Germinal center (tissue), 1 donor: ENCODE results near the gene MYH14.

Experiments used
- DNase-seq: peaks from one replicate; pipeline ENCODE4 v3.0.0; 2012; ENCODE audit warnings: mixed read lengths, low spot score

Gene MYH14

DNA sequence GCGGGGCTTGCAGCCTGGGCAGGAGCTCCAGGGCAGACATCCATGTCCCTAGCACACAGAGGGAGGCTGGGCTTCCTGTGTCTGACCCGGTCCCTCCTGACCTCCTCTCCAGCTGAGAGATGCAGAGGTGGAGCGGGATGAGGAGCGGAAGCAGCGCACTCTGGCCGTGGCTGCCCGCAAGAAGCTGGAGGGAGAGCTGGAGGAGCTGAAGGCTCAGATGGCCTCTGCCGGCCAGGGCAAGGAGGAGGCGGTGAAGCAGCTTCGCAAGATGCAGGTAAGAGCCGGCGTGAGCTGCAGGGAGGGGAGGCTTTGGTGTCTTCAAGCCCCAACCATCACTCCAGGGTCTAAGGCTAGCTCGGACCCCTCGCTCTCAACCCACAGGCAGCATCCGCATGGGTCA is 87.4 kb downstream of the MYH14 start:
- no peak for DNase-seq

DNA sequence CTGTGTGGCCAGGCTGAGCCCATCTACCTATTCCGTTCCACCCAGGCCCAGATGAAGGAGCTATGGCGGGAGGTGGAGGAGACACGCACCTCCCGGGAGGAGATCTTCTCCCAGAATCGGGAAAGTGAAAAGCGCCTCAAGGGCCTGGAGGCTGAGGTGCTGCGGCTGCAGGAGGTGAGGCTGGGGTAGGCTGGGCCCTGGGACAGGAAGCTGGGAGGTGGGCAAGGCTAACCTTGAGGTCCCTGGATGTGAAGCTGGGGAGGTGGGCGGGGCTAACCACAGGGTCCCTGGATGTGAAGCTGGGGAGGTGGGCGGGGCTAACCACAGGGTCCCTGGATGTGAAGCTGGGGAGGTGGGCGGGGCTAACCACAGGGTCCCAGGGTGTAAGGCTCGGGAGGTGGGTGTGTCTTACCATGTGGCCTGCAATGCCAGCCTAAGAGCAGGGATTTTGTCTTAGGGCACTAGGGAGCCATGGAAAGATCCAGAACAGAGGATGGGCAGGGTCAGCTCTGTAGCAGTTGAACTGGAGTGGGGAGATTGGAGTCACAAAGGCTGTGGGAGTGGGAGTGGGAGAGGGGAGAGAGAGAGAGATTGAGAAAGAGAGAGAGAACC is 88.9 kb downstream of the MYH14 start:
- no peak for DNase-seq

DNA sequence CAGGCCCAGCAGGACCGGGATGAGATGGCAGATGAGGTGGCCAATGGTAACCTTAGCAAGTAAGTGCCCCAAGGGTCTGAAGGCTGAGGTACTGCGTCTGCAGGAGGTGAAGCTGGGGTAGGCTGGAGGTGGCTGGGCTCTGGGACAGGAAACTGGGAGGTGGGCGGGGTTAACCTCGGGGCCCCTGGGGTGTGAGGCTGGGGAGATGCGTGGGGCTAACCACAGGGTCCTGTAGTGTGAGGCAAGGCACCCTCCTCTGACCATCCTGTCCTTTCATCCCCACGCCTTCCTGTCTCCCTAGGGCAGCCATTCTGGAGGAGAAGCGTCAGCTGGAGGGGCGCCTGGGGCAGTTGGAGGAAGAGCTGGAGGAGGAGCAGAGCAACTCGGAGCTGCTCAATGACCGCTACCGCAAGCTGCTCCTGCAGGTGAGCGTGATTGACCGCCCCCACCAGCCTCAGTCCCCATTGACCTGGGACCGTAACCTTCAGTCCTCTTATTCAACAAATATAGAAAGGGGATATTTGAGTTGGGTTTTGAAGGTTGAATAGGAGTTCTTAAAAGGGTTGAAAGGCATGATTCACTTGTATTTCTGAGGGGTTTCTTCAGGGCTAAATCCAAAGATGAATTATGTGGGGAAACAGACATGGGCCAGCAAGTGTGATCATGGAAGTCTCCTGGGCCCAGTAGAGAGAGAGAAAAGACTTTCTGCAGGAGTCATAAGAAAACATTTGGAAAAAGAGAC is 90.0 kb downstream of the MYH14 start:
- DNase-seq, result no peak

DNA sequence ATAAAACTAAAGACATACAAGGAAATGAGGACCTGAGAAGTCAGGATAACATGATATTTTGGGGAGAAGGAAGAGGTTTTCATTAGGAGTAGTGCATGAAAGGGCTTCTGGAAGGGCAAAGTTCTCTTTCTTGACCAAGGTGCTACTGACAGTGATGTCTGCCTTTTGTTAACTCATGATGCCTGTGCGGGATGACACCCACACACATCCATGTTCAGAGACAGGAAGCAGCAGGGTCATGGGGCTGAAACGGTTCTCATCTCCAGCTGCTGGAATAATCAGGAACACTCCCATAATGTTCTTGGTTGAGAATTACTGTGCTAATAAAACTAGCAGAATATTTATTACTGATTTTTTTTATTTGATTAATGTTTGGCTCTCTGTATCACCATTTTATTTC is 96.6 kb downstream of the MYH14 start:
- DNase-seq, result no peak

DNA sequence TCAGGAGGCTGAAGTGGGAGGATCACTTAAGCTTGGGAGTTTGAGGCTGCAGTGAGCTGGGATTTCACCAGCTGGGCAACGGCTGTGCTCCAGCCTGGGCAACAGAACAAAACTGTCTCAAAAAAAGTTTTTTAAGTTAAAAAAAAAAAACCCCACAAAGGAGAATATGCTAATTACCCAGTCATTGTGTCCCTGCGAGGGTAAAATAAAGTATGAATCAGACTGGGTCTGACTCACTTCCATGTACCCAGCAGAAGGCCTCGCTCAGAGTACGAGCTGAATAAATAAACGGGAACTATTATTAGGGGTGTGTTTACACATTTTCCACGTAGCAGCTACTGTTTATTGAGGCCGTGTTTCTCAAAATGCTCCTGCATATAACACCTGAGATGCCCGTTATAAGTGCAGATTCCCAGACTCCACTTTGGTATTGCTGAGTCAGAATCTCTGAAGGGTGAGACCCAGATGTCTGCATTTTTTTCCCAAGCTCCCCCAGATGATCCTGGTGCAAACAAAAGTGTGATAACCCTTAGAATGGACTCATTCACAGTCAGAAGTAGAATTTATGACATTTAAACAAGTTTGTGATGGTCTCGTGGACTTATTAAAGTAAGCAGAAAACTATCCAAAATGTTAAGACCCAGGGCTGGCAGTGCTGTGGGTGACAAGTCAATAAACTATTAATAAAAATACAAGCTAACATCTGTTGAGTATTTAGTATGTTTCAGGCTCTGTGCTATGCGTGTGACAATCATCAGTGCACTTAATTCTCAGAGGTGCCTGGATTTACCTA is 97.6 kb downstream of the MYH14 start:
- no peak for DNase-seq

DNA sequence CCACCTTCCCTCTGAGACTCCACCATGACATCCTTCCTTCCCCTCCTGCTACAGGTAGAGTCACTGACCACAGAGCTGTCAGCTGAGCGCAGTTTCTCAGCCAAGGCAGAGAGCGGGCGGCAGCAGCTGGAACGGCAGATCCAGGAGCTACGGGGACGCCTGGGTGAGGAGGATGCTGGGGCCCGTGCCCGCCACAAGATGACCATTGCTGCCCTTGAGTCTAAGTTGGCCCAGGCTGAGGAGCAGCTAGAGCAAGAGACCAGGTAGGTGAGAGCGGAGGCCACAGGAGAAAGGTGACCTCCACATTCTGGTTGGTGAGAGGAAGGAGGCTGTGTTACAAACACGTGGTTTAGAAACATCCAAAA is 98.2 kb downstream of the MYH14 start:
- DNase-seq, result no peak

DNA sequence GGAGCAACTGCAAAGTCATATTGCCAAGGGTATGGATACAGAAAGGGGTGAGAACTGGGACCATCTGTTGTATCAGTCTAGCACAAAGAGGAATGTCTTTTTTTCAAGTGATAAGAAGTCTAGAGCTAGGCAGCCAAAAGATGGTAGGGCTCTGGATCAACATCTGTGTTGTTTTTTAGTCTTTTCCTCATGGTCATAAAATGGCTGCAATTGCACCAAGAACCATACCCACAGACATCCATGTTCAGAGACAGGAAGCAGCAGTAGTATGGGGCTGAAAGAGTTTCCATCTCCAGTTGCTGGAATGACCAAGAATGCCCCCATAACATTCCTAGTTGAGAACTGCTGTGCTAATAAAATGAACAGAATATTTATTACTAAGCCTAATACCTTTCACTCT is 100.1 kb downstream of the MYH14 start:
- no peak for DNase-seq

DNA sequence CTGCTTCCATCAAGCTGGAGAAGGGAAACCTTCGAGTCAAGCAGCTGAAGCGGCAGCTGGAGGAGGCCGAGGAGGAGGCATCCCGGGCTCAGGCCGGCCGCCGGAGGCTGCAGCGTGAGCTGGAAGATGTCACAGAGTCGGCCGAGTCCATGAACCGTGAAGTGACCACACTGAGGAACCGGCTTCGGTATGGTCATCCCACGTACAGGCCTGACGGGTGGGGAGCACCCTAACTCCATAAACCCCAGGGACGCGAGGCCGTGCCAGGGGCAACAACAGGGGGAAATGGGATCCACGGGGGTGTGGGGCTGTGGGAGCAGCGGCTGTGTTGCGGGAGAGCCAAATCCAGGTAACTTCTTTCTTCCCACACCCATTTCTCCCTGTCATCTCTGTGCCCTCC is 105.6 kb downstream of the MYH14 start:
- no peak for DNase-seq

DNA sequence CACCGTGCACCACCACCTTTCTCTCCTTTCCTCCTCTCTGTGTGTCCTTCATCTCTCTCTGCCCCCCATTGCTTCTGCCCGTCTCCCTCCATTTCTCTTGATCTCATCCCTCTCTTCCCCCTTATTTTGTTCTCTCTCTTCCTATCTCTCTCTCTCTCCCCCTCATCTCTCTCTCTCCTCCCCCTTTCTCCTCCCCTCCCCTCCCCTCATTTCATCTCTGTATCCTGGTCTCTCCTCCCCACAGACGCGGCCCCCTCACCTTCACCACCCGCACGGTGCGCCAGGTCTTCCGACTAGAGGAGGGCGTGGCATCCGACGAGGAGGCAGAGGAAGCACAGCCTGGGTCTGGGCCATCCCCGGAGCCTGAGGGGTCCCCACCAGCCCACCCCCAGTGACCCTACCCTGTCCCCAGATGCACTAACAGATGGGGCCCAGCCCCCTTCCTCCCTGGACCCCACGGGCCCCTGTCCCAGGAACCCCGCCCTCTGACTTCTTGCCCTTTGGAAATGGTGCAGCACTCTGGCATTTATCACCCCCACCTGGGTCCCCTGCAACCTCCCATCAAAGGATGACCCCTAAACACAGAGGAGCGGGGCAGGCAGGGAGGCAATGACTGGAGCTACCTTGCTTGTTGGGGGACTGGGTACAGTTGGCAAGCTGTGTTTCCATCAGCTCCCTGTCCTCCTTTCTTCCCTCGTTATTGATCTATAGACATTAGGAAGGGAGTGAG is 106.1 kb downstream of the MYH14 start:
- DNase-seq, result no peak

DNA sequence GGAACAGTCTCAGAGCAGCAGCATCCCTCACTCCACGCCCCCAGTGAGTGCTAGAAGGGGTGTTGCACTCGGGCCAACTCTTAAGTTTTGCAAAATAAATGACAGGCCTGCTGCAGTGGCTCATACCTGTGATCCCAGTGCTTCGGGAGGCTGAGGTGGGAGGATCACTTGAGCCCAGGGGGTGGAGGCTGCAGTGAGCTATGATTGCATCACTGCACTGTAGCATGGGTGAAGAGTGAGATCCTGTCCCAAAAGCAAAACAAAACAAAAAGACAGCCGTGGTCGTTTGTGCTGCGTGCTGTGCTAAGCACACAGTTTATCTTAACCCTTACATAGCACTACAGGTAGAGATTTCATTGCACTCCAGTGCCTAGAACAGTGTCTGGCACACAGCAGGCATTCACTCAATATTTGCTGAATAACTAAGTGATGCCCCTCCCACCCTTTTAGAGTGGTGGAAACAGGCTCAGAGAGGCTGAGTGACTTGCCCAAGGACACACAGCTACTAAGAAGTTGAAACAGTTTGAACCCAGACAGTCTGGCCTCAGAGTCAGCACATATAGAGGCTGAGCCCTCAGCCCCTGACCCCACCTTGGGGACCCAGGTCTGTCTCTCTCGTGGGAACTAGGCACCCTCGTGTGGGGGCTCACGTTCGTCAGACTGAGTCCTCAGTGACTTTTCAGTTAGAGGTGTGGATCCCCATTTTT is 107.5 kb downstream of the MYH14 start:
- DNase-seq, result no peak

DNA sequence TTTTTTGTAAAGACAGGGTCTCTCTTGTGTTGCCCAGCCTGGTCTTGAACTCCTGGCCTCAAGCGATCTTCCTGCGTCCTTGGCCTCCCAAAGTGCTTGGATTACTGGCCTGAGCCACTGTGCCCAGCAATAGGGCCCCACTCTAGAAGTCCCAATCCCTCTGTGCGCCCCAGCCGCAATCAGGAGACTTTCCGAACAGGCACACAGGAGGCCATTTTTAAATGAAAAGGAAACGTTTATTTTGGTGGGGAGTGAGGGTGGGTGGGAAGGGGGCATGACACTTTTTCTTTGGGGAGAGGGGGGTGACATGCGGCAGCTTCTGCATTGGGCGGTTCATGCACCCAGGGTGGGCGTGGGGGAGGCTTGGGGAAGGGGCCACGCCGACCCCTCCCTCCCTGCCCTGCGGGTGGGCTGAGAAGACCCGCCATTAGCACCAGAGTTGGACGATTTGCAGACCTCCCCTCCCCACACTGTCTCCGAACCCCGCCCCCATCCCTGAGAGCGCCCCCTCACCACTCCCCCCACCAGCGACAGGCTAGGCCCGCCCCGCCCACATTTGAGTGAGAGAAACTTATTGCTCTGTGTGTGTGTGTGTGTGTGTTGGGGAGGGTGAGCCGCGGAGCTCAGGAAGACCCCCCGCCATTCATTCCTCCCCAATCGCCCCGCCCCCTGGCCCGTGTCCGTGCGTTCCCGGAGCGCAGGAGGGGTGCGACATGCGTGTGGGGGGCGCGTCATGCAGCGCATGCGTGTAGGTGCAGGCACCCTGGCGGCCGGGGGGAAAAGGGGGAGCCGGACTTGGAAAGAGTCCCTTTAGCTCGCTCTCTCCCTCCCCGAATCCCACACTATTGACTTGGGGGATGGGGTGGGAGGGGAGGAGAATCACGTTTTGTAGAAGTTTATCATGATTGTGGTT is 108.6 kb downstream of the MYH14 start:
- no peak for DNase-seq

DNA sequence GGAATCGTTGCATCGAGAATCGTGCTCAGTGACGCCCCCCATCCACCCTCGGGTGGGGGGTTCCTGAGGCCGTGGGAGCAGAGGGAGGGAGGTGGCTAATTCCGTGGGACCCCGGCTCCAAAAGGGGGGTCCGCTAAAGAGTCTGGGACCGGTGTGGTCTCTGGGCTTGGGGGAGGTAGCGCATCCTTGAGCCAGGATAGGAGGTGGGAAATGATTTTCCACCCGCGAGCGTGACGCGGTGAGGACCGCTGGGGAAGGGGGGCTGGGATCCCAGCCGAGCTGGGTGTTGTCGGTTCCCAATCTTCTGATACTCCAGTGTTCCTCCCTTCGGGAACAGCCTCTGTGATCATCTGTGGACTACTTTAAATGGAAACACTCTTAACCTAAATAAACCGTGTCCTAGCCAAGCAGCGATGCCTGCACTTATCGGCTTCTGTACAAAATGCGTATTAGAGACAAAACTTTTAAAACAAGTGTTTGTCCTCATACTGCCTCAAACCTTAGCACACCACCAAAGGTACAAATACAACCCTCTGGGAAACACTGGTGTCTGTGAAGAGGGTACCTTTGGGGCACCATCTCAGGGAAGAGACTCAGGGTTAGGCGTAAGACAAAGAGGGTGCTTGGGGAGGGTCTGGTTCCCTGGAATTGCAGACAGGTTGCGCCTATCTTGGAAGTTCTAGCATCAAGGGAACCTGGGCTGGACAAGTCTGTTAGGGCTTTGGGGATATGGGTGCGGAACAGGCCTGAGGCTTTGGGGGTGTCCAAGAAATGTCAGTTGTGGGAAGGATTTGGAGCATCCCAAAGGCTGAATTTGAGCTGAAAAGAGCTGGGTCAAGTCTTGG is 109.8 kb downstream of the MYH14 start:
- no peak for DNase-seq

DNA sequence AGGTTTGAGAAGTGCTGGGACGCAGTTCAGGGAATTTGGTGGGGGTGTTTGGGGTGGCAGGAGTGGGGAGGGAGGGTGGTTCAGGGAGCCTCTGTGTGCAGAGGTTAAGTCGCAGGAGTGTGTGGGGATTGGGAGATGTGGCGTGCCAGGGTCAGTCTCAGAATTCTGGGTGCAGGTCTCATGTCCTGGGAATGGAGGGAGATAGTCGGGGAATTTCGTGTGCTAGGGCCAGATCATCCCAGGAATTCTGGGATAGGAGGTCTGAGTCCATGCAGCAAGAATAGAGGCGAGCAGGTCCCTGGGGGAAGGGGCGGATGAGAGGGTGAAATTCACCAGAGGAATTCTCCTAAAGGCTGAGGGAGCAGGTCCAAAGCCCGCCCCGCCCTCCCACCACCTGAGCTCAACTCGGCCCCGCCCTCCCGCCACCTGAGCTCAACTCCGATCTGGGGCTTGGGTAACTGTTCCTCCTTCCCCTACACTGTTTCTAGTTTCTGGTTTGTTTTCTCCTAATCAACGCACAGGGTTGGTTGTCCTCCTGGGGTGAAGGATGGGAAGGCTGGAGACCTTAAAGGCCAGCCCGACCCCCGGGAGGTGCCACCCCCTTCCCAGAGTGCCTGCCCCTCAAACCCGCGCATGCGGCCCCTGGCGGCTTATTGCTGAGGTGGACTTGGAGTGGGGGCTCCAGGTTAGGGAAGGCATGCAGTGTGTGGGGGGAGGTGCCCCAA is 110.6 kb downstream of the MYH14 start:
- DNase-seq, result no peak

DNA sequence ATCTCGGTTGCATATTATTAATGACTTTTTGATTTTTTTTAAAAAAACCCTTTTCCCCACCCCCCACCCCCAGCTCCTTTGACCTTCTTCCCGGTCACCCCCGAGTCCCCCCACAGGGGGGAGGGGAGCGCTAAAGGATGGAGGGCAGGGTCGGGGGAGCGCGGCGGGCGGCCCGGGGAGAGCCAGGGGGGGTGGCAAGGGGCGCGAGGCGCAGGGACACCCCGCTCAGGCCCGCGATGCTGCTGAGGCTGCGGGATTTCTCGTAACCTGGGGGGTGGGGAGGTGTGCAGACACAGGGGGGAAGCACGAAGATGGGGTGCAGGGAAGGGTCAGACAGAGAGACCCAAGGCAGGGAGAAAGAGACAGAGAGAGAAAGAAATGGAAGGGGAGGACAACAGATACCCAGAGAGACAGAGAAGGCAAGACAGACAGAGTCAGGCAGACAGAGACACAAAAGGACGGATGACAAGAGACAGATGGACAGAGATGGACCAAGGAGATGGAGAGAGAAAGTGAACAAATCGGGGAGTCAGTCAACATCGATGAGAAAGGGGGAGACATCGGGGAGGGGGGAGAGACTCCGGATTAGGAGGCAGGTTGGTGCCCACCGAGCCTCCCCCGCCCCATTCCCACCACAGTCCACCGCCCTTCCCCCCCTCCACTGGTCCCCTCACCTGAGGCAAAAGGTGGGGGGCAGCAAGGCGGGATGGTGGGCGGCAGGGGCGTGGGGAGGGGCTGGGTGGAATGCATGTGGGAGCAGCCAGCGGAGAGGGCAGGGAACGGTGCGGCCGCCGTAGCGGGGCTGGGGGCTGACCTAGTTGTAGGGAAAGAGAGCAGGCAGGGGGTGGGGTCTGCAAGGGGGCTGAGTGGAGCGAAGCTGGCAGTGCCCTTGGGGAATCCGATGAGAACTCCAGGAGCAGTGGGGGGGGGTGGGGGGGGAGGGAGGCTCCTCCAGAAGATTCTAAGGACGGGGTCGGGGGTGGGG is 111.6 kb downstream of the MYH14 start:
- DNase-seq, result no peak

DNA sequence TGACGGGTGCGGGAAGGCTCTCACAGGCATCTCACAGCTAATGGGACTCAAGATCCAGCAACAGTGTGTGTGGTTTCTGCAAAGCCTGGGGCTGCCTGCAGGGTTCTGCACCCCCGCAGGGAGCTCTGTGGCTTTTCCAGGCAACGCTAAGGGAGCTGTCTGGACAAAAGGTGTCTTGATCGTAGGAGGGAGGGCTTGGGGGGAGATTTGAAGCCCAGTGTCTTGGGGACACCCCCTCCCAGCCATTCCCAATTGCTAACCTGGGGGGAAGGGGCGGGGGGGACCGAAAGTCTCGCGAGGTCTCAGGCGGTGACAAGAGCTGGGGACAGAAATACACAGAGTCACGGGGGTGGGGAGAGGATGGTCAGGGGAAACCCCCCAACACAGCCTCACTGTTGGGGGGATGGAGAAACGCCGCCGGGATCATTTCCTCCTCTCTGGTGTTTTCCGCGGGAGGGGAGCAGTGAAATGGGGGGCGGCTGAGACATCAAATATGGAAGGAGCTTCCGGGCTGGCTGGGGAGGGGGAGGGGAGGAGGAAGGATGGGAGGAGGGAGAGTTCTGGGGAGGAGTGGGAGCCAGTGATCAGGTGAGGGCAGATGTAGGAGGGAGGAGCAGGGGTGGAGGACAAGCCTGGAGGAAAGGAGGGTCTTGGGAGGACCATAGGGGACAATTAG is 112.5 kb downstream of the MYH14 start:
- no peak for DNase-seq

DNA sequence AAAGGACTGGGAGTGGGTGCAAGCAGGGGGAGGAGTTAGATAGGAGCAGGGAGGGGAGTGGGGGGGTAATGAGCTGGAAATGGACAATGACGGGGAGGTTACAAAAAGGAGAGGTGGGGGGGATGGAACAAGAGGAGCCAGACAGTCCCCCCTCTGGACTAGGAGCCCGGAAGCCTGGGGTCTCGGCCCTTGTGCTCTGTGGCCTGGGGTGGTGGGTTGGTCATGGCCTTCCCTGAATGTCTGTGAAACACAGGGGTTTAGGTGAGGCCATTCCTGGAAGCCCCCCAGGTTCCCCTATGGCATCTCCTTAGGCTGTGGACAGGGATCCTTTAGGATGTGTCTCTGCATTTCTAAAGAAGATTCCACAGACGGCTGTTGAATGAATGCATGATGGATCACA is 113.7 kb downstream of the MYH14 start:
- DNase-seq, result no peak

DNA sequence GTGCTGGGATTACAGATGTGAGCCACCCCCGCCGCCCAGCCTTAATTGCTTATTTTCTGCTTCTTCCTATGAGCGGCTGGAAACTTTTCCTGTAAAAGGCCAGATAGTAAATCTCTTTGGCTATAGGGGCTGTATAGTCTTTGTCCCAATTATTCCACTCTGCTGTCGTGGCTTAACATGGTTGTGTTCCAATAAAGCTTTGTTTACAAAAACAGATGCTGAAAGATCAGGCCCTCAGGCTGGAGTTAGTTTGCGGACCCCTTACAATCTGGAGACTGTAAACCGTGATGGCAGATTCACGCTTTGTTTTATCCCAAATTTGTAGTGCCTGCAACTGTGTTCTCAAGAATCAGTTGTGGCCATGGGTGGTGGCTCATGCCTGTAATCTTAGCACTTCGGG is 115.0 kb downstream of the MYH14 start:
- no peak for DNase-seq
